ENCODE data around the gene AEN. TPM values are rescaled to one million over a fixed set of nuclear protein-coding genes. Genes with fewer than 3 reads are reported as not detected.
A peak's percentile ranks its signal among the peaks of the same experiment; 100 is the strongest.

Gene AEN
- total RNA-seq, 2 donors from 2014 or later, result 64.7 to 76.4 TPM

GRCh38 chr15:88655800-88656488 is 34.8 kb downstream of the AEN start:
- no peaks in the 10 kb centered on the region for H3K36me3 ChIP-seq (ENCODE audit: control insufficient read depth, insufficient read depth, low read length)
- Mint-ChIP-seq H3K4me1 (no peaks in the 10 kb centered on the region), H3K4me3 (no peak overlapping the region), H3K9me3 (no peaks in the 10 kb centered on the region), H3K27me3 (ENCODE audit: insufficient read depth) (peaks cover 5% of the 10 kb centered on the region), H3K27ac (no peak overlapping the region), H3K36me3 (ENCODE audit: low read depth) (no peaks in the 10 kb centered on the region)
- no peak overlapping the region for H3K4me3 ChIP-seq (ENCODE audit: low read length)
- H3K27me3 ChIP-seq (ENCODE audit: control insufficient read depth, insufficient read depth, low read length, poor library complexity, severe bottlenecking), result peaks cover under 1% of the 10 kb centered on the region
- no peak overlapping the region for H3K27ac ChIP-seq (ENCODE audit: low read depth, low read length)
- no peaks in the 10 kb centered on the region for H3K4me1 ChIP-seq (ENCODE audit: control insufficient read depth, insufficient read depth, low read length)
- no peak overlapping the region for H3K9ac ChIP-seq (ENCODE audit: extremely low read depth, low read length, poor library complexity, severe bottlenecking)
- H3K9me3 ChIP-seq (ENCODE audit: control insufficient read depth, low read length), result no peaks in the 10 kb centered on the region
- 92 to 100% methylated on average over 1 to 6 of the region's 8 CpGs for WGBS, 2 experiments (ENCODE audit: insufficient coverage in 1 of 2, insufficient read length in 1 of 2)
- no peak for DNase-seq
- no peak for TF ChIP-seq CTCF (conservative IDR thresholded peaks at IDR 0.05)

GRCh38 chr15:88656760-88657221 is 35.7 kb downstream of the AEN start:
- Mint-ChIP-seq H3K4me3 (no peak overlapping the region), H3K27me3 (ENCODE audit: insufficient read depth) (peaks cover 5% of the 10 kb centered on the region), H3K9me3 (no peaks in the 10 kb centered on the region), H3K27ac (no peak overlapping the region), H3K4me1 (no peaks in the 10 kb centered on the region), H3K36me3 (ENCODE audit: low read depth) (no peaks in the 10 kb centered on the region)
- Histone ChIP-seq H3K9ac (ENCODE audit: extremely low read depth, low read length, poor library complexity, severe bottlenecking) (no peak overlapping the region), H3K27me3 (ENCODE audit: control insufficient read depth, insufficient read depth, low read length, poor library complexity, severe bottlenecking) (peaks cover 4% of the 10 kb centered on the region), H3K4me3 (ENCODE audit: low read length) (no peak overlapping the region), H3K9me3 (ENCODE audit: control insufficient read depth, low read length) (no peaks in the 10 kb centered on the region), H3K36me3 (ENCODE audit: control insufficient read depth, insufficient read depth, low read length) (no peaks in the 10 kb centered on the region), H3K27ac (ENCODE audit: low read depth, low read length) (no peak overlapping the region), H3K4me1 (ENCODE audit: control insufficient read depth, insufficient read depth, low read length) (no peaks in the 10 kb centered on the region)
- whole genome bisulfite sequencing, 2 experiments (ENCODE audit: insufficient coverage in 1 of 2, insufficient read length in 1 of 2), result 85 to 90% methylated on average over 8 to 10 of the region's 10 CpGs
- no peak for TF ChIP-seq CTCF (conservative IDR thresholded peaks at IDR 0.05)
- DNase-seq, result no peak

- no peaks in the 10 kb centered on the region for H3K36me3 ChIP-seq (ENCODE audit: control insufficient read depth, insufficient read depth, low read length)
- no peak overlapping the region for H3K4me3 ChIP-seq (ENCODE audit: low read length)
- no peaks in the 10 kb centered on the region for H3K9me3 ChIP-seq (ENCODE audit: control insufficient read depth, low read length)
- H3K36me3 Mint-ChIP-seq (ENCODE audit: low read depth), result no peaks in the 10 kb centered on the region
- H3K27ac ChIP-seq (ENCODE audit: low read depth, low read length), result no peak overlapping the region
- H3K4me1 ChIP-seq (ENCODE audit: control insufficient read depth, insufficient read depth, low read length), result no peaks in the 10 kb centered on the region
- H3K4me3 Mint-ChIP-seq, result no peak overlapping the region
- DNase-seq, result peak; percentile 86
- H3K27ac Mint-ChIP-seq, result no peak overlapping the region
- H3K27me3 ChIP-seq (ENCODE audit: control insufficient read depth, insufficient read depth, low read length, poor library complexity, severe bottlenecking), result peaks cover 9% of the 10 kb centered on the region
- H3K4me1 Mint-ChIP-seq, result no peaks in the 10 kb centered on the region
- peak; percentile 85 for TF ChIP-seq CTCF (conservative IDR thresholded peaks at IDR 0.05)
- WGBS, 2 experiments (ENCODE audit: insufficient coverage in 1 of 2, insufficient read length in 1 of 2), result 47 to 48% methylated on average over 7 to 13 of the region's 13 CpGs
- peaks cover 1% of the 10 kb centered on the region for H3K9me3 Mint-ChIP-seq
- H3K27me3 Mint-ChIP-seq (ENCODE audit: insufficient read depth), result peaks cover 10% of the 10 kb centered on the region
- no peak overlapping the region for H3K9ac ChIP-seq (ENCODE audit: extremely low read depth, low read length, poor library complexity, severe bottlenecking)
These were observed 36.4 kb downstream of the AEN start for GRCh38 chr15:88657326-88658069.
